GM23338 (cell line): ENCODE results near the gene STAT5B. TPM values are rescaled to one million over a fixed set of nuclear protein-coding genes. Genes with fewer than 3 reads are reported as not detected.

Experiments
- ATAC-seq: fragments of 200-7000 bp; cut with Tn5 transposase; 3 replicates; pipeline ENCODE4 v1.9.1; 2020
- DNase-seq: peaks from one replicate; pipeline ENCODE4 v3.0.0-alpha.2; 2015; ENCODE audit warnings: low spot score
- H2AFZ ChIP-seq: fragments of 200-600 bp; sonication (generic); 2 replicates; pipeline ENCODE4 v1.8.0; 2016; ENCODE audit warnings: antibody characterized with exemption, mild to moderate bottlenecking, moderate library complexity
- H3F3A ChIP-seq: fragments of 200-600 bp; sonication (generic); replicated peaks from 2 replicates; pipeline ENCODE4 v1.8.0; 2017; ENCODE audit warnings: antibody characterized with exemption, mixed run types, low read depth
- H3K27ac ChIP-seq: fragments of 200-600 bp; sonication (generic); 2 replicates; pipeline ENCODE4 v1.6.1; 2016; ENCODE audit warnings: low read depth
- H3K27me3 ChIP-seq: fragments of 200-600 bp; sonication (generic); 2 replicates; pipeline ENCODE4 v1.8.0; 2016; ENCODE audit warnings: mild to moderate bottlenecking, mixed run types, moderate library complexity; ENCODE audit not compliant: insufficient read depth
- H3K36me3 ChIP-seq: fragments of 200-600 bp; sonication (generic); 2 replicates; pipeline ENCODE4 v1.8.0; 2016; ENCODE audit warnings: mild to moderate bottlenecking; ENCODE audit not compliant: insufficient read depth
- H3K4me1 ChIP-seq: fragments of 200-600 bp; sonication (generic); 2 replicates; pipeline ENCODE4 v1.8.0; 2016; ENCODE audit warnings: mild to moderate bottlenecking, moderate library complexity; ENCODE audit not compliant: insufficient read depth
- H3K4me2 ChIP-seq: fragments of 200-600 bp; sonication (generic); 2 replicates; pipeline ENCODE4 v1.7.1; 2017; ENCODE audit warnings: mixed run types
- H3K4me3 ChIP-seq: fragments of 200-600 bp; sonication (generic); 2 replicates; pipeline ENCODE4 v1.6.1; 2016; ENCODE audit warnings: mixed run types
- H3K79me2 ChIP-seq: fragments of 200-600 bp; sonication (generic); replicated peaks from 2 replicates; pipeline ENCODE4 v1.8.0; 2017; ENCODE audit warnings: mild to moderate bottlenecking; ENCODE audit not compliant: insufficient read depth
- H3K9me2 ChIP-seq: fragments of 200-600 bp; sonication (generic); 2 replicates; pipeline ENCODE4 v1.8.0; 2017; ENCODE audit not compliant: insufficient read depth
- H4K20me1 ChIP-seq: fragments of 200-600 bp; sonication (generic); replicated peaks from 2 replicates; pipeline ENCODE4 v1.8.0; 2017; ENCODE audit warnings: mild to moderate bottlenecking; ENCODE audit not compliant: insufficient read depth
- H3K27ac Mint-ChIP-seq: 2 replicates; pipeline ENCODE4 v1.8.0; 2020; ENCODE audit warnings: inconsistent platforms, mild to moderate bottlenecking, moderate library complexity, mixed read lengths
- H3K27me3 Mint-ChIP-seq: 3 replicates; pipeline ENCODE4 v1.8.0; 2022; ENCODE audit warnings: low read depth, mild to moderate bottlenecking, moderate library complexity, mixed read lengths, inconsistent platforms; ENCODE audit not compliant: insufficient read depth, poor library complexity
- H3K36me3 Mint-ChIP-seq: 3 replicates; pipeline ENCODE4 v1.8.0; 2021; ENCODE audit warnings: low read depth, mild to moderate bottlenecking, inconsistent platforms, moderate library complexity, mixed read lengths
- H3K4me1 Mint-ChIP-seq: 3 replicates; pipeline ENCODE4 v1.8.0; 2020; ENCODE audit warnings: mild to moderate bottlenecking, inconsistent platforms, mixed read lengths
- H3K4me3 Mint-ChIP-seq: 3 replicates; pipeline ENCODE4 v1.8.0; 2021; ENCODE audit warnings: moderate library complexity, mild to moderate bottlenecking, inconsistent platforms, mixed read lengths
- H3K9me3 Mint-ChIP-seq: 3 replicates; pipeline ENCODE4 v1.8.0; 2020; ENCODE audit warnings: moderate library complexity, mild to moderate bottlenecking, inconsistent platforms, mixed read lengths
- EZH2phosphoT487 ChIP-seq: fragments of 200-600 bp; sonication (generic); IDR thresholded peaks from one replicate; pipeline ENCODE4 v1.8.1; 2018; ENCODE audit warnings: antibody characterized with exemption; ENCODE audit not compliant: unreplicated experiment
- JUNB ChIP-seq: IDR thresholded peaks from one replicate; pipeline ENCODE4 v1.6.1; 2016; ENCODE audit warnings: antibody characterized with exemption; ENCODE audit not compliant: unreplicated experiment
- ZNF114 ChIP-seq: fragments of 250-450 bp; sonication (Bioruptor Pico); IDR thresholded peaks from 2 replicates; pipeline ENCODE4 v1.5.0; 2020; ENCODE audit warnings: mild to moderate bottlenecking, moderate library complexity
- ZNF331 ChIP-seq: fragments of 250-450 bp; sonication (Bioruptor Pico); IDR thresholded peaks from 2 replicates; pipeline ENCODE4 v1.5.0; 2020; ENCODE audit warnings: low read depth, mild to moderate bottlenecking, moderate library complexity
- polyA plus RNA-seq: library from polyadenylated mRNA; unstranded; fragments of >200 nt; fragmentation: Nextera tagmentation; extraction: Ambion mirVana; gene quantifications from 2 replicates; pipeline ENCODE4 v1.2.1, GENCODE V29; 2016
- total RNA-seq: library from RNA; depleted of rRNA; stranded (reverse); fragments of >200 nt; shearing (Covaris generic); gene quantifications from 2 replicates; pipeline ENCODE4 v1.2.3, GENCODE V29; 2014; rRNA removed
- TF ChIP-seq, protein P1 (sequence below): IDR thresholded peaks from 2 replicates; pipeline ENCODE4 v1.6.1; 2016; ENCODE audit warnings: antibody characterized with exemption
- TF ChIP-seq, protein P2 (sequence below): fragments of 250-450 bp; sonication (Bioruptor Pico); IDR thresholded peaks from 2 replicates; pipeline ENCODE4 v1.5.0; 2020; ENCODE audit warnings: mild to moderate bottlenecking, moderate library complexity
- TF ChIP-seq, protein P3 (sequence below), 2 experiments: fragments of 200-600 bp in 1 of 2; sonication (generic) in 1 of 2; conservative IDR thresholded peaks; 2 replicates each; pipeline versions ENCODE4 v1.5.1 to v1.6.1; 2016 to 2017; ENCODE audit warnings: antibody characterized with exemption in 2 of 2, low read depth in 2 of 2, mild to moderate bottlenecking in 2 of 2, moderate library complexity in 1 of 2

The STAT5B gene
- total and polyA plus RNA-seq, 2 experiments from 2014 or later = 13.9 to 60.5 TPM

DNA sequence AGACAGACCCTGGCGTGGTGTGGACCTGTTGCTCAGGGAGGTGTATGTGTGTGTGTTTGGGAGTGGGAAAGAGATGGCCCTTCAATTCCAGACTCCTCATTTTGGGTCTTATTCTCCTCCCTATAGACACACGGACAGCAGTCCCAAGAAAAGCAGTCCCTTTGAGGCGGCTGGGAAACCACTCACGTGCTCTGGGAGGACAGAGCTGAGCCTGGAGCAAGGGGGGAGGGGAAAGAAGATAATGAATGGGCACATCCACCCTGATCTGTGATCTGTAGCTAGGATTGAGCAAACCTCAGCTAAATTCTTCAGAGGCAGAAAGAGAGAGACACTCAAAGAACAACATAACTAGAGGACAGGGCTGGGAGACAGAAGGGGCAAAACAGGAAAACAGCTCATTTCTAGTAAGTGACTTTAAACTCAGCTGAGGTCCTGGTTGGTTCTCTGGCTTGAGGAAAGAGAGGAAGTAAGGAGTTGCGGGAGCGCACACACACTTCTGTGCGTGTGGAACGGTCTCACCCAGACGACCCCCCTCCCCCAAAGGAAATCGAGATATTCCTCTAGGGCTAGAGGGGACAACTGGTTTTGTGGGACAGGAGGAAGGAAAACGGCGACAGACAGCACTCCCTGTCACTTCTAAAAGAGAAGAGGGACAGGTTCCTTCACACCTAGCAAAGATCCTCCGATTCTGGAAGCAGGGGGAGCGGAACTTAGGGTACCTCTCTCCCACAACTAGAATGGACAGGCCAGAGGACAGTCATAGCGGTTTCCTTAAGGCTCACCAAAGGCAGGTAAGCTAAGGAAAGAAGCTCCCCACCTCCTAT, 122.1 kb downstream of the STAT5B start:
- Histone ChIP-seq H3K27me3 (no peaks in the 10 kb centered on the region), H3K4me3 (peak overlapping the region; percentile 96), H3K4me2 (peak overlapping the region; percentile 97), H3K27ac (0 out of 2 replicates have a peak overlapping the region, but pooled peaks have one; percentile 45), H3K79me2 (peaks cover 51% of the 10 kb centered on the region), H2AFZ (0 out of 2 replicates have a peak overlapping the region, but pooled peaks have one; percentile 86), H3K9me2 (no peaks in the 10 kb centered on the region), H3K36me3 (no peaks in the 10 kb centered on the region), H3F3A (peaks cover 12% of the 10 kb centered on the region; the same call in 1 of the 2 replicates), H3K4me1 (peaks cover 17% of the 10 kb centered on the region), H4K20me1 (peaks cover 26% of the 10 kb centered on the region)
- H3K27me3 Mint-ChIP-seq = peaks cover 16% of the 10 kb centered on the region
- H3K4me1 Mint-ChIP-seq = peaks cover 26% of the 10 kb centered on the region
- ATAC-seq = no peak
- peak overlapping the region; percentile 89 for H3K4me3 Mint-ChIP-seq
- TF ChIP-seq, protein P1, sequence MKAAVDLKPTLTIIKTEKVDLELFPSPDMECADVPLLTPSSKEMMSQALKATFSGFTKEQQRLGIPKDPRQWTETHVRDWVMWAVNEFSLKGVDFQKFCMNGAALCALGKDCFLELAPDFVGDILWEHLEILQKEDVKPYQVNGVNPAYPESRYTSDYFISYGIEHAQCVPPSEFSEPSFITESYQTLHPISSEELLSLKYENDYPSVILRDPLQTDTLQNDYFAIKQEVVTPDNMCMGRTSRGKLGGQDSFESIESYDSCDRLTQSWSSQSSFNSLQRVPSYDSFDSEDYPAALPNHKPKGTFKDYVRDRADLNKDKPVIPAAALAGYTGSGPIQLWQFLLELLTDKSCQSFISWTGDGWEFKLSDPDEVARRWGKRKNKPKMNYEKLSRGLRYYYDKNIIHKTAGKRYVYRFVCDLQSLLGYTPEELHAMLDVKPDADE = no peak
- TF ChIP-seq ZNF331 (CRISPR knock-in tag) = no peak
- TF ChIP-seq JUNB = no peak
- TF ChIP-seq, protein P2, sequence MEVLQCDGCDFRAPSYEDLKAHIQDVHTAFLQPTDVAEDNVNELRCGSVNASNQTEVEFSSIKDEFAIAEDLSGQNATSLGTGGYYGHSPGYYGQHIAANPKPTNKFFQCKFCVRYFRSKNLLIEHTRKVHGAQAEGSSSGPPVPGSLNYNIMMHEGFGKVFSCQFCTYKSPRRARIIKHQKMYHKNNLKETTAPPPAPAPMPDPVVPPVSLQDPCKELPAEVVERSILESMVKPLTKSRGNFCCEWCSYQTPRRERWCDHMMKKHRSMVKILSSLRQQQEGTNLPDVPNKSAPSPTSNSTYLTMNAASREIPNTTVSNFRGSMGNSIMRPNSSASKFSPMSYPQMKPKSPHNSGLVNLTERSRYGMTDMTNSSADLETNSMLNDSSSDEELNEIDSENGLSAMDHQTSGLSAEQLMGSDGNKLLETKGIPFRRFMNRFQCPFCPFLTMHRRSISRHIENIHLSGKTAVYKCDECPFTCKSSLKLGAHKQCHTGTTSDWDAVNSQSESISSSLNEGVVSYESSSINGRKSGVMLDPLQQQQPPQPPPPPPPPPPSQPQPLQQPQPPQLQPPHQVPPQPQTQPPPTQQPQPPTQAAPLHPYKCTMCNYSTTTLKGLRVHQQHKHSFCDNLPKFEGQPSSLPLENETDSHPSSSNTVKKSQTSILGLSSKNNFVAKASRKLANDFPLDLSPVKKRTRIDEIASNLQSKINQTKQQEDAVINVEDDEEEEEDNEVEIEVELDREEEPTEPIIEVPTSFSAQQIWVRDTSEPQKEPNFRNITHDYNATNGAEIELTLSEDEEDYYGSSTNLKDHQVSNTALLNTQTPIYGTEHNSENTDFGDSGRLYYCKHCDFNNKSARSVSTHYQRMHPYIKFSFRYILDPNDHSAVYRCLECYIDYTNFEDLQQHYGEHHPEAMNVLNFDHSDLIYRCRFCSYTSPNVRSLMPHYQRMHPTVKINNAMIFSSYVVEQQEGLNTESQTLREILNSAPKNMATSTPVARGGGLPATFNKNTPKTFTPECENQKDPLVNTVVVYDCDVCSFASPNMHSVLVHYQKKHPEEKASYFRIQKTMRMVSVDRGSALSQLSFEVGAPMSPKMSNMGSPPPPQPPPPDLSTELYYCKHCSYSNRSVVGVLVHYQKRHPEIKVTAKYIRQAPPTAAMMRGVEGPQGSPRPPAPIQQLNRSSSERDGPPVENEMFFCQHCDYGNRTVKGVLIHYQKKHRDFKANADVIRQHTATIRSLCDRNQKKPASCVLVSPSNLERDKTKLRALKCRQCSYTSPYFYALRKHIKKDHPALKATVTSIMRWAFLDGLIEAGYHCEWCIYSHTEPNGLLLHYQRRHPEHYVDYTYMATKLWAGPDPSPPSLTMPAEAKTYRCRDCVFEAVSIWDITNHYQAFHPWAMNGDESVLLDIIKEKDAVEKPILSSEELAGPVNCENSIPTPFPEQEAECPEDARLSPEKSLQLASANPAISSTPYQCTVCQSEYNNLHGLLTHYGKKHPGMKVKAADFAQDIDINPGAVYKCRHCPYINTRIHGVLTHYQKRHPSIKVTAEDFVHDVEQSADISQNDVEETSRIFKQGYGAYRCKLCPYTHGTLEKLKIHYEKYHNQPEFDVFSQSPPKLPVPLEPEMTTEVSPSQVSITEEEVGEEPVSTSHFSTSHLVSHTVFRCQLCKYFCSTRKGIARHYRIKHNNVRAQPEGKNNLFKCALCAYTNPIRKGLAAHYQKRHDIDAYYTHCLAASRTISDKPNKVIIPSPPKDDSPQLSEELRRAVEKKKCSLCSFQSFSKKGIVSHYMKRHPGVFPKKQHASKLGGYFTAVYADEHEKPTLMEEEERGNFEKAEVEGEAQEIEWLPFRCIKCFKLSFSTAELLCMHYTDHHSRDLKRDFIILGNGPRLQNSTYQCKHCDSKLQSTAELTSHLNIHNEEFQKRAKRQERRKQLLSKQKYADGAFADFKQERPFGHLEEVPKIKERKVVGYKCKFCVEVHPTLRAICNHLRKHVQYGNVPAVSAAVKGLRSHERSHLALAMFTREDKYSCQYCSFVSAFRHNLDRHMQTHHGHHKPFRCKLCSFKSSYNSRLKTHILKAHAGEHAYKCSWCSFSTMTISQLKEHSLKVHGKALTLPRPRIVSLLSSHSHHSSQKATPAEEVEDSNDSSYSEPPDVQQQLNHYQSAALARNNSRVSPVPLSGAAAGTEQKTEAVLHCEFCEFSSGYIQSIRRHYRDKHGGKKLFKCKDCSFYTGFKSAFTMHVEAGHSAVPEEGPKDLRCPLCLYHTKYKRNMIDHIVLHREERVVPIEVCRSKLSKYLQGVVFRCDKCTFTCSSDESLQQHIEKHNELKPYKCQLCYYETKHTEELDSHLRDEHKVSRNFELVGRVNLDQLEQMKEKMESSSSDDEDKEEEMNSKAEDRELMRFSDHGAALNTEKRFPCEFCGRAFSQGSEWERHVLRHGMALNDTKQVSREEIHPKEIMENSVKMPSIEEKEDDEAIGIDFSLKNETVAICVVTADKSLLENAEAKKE (CRISPR knock-in tag) = no peak
- TF ChIP-seq, protein P3, sequence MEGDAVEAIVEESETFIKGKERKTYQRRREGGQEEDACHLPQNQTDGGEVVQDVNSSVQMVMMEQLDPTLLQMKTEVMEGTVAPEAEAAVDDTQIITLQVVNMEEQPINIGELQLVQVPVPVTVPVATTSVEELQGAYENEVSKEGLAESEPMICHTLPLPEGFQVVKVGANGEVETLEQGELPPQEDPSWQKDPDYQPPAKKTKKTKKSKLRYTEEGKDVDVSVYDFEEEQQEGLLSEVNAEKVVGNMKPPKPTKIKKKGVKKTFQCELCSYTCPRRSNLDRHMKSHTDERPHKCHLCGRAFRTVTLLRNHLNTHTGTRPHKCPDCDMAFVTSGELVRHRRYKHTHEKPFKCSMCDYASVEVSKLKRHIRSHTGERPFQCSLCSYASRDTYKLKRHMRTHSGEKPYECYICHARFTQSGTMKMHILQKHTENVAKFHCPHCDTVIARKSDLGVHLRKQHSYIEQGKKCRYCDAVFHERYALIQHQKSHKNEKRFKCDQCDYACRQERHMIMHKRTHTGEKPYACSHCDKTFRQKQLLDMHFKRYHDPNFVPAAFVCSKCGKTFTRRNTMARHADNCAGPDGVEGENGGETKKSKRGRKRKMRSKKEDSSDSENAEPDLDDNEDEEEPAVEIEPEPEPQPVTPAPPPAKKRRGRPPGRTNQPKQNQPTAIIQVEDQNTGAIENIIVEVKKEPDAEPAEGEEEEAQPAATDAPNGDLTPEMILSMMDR (conservative IDR thresholded peaks at IDR 0.05; ENCODE audit: low read depth in 2 of 2) = no peak
- no peak for TF ChIP-seq ZNF114 (CRISPR knock-in tag)
- no peak for TF ChIP-seq EZH2phosphoT487
- H3K9me3 Mint-ChIP-seq = no peaks in the 10 kb centered on the region
- H3K27ac Mint-ChIP-seq = peak overlapping the region; percentile 35
- DNase-seq = peak; percentile 41
- peaks cover 2% of the 10 kb centered on the region; the same call in 1 of the 3 replicates for H3K36me3 Mint-ChIP-seq

Other genes starting within 250 kb of the STAT5B start
- gene C17orf113, start 225.8 kb downstream of the STAT5B start, total RNA-seq = 1.8 and 2.1 TPM in 2 replicates
- 0.29 and 0.38 TPM in 2 replicates for gene C17orf113, start 225.8 kb downstream of the STAT5B start, polyA plus RNA-seq
- 1.9 and 4.6 TPM in 2 replicates for gene ZNF385C, start 177.9 kb downstream of the STAT5B start, total RNA-seq
- 2.5 and 3.1 TPM in 2 replicates for gene ZNF385C, start 177.9 kb downstream of the STAT5B start, polyA plus RNA-seq
- 4.1 and 10.5 TPM in 2 replicates for gene DHX58, start 163.7 kb downstream of the STAT5B start, total RNA-seq
- gene DHX58, start 163.7 kb downstream of the STAT5B start, polyA plus RNA-seq = 5.4 and 6.6 TPM in 2 replicates
- gene KAT2A, start 155.0 kb downstream of the STAT5B start, total RNA-seq = 25.2 and 44.5 TPM in 2 replicates
- gene KAT2A, start 155.0 kb downstream of the STAT5B start, polyA plus RNA-seq = 13.9 and 16.4 TPM in 2 replicates
- gene HSPB9, start 153.6 kb downstream of the STAT5B start, total RNA-seq = 0.52 TPM in 1 of 2 replicates, not detected in the other
- gene HSPB9, start 153.6 kb downstream of the STAT5B start, polyA plus RNA-seq = 0.26 and 0.31 TPM in 2 replicates
- 53.2 and 64.2 TPM in 2 replicates for gene RAB5C, start 121.4 kb downstream of the STAT5B start, total RNA-seq
- gene RAB5C, start 121.4 kb downstream of the STAT5B start, polyA plus RNA-seq = 23.9 and 28.2 TPM in 2 replicates
- gene KCNH4, start 95.2 kb downstream of the STAT5B start, total RNA-seq = 0.08 and 0.49 TPM in 2 replicates
- 0.05 and 0.08 TPM in 2 replicates for gene KCNH4, start 95.2 kb downstream of the STAT5B start, polyA plus RNA-seq
- not detected in 2 replicates for gene HCRT, start 90.9 kb downstream of the STAT5B start, total RNA-seq
- 0.70 TPM in 1 of 2 replicates, not detected in the other for gene HCRT, start 90.9 kb downstream of the STAT5B start, polyA plus RNA-seq
- 6.4 and 13.8 TPM in 2 replicates for gene GHDC, start 81.9 kb downstream of the STAT5B start, total RNA-seq
- 3.0 and 4.0 TPM in 2 replicates for gene GHDC, start 81.9 kb downstream of the STAT5B start, polyA plus RNA-seq
- 14.6 and 18.1 TPM in 2 replicates for gene STAT5A, start 12.1 kb upstream of the STAT5B start, total RNA-seq
- 2.3 and 2.4 TPM in 2 replicates for gene STAT5A, start 12.1 kb upstream of the STAT5B start, polyA plus RNA-seq
- 78.0 and 83.2 TPM in 2 replicates for gene STAT3, start 112.1 kb upstream of the STAT5B start, total RNA-seq
- gene STAT3, start 112.1 kb upstream of the STAT5B start, polyA plus RNA-seq = 41.7 and 49.5 TPM in 2 replicates
- 33.3 and 35.7 TPM in 2 replicates for gene CAVIN1, start 146.9 kb upstream of the STAT5B start, total RNA-seq
- gene CAVIN1, start 146.9 kb upstream of the STAT5B start, polyA plus RNA-seq = 18.1 and 20.0 TPM in 2 replicates
- 42.3 and 42.8 TPM in 2 replicates for gene ATP6V0A1, start 182.5 kb upstream of the STAT5B start, total RNA-seq
- 23.9 and 25.8 TPM in 2 replicates for gene ATP6V0A1, start 182.5 kb upstream of the STAT5B start, polyA plus RNA-seq